B cell (primary cell): ENCODE data around the gene CRB3. TPM values are rescaled to one million over a fixed set of nuclear protein-coding genes. Genes with fewer than 3 reads are reported as not detected.
A peak's percentile ranks its signal among the peaks of the same experiment; 100 is the strongest.

Source experiments
- ATAC-seq: fragments of 200-7000 bp; cut with Tn5 transposase; one replicate; pipeline ENCODE4 v1.10.0; 2021; ENCODE audit warnings: low read depth, mild to moderate bottlenecking, moderate number of reproducible peaks, moderate library complexity
- CTCF ChIA-PET: fragments of 350-600 bp; sonication (Branson Sonifier 250); formaldehyde crosslinking; loops from one replicate; lab custom pipeline; 2021; ENCODE audit warnings: antibody characterized with exemption, inconsistent platforms; lab: Charles Lee
- POLR2A ChIA-PET: fragments of 350-600 bp; sonication (Branson Sonifier 250); formaldehyde crosslinking; loops from one replicate; lab custom pipeline; 2021; ENCODE audit warnings: antibody characterized with exemption; lab: Charles Lee
- DNase-seq: peaks from one replicate; pipeline ENCODE4 v3.0.0; 2013
- H2AFZ ChIP-seq: 2 replicates; pipeline ENCODE4 v1.6.1; 2012; ENCODE audit warnings: mild to moderate bottlenecking, low read depth, low read length; ENCODE audit not compliant: insufficient read depth, poor library complexity, severe bottlenecking
- H3K27ac ChIP-seq, 2 donors: 1 replicate in 1 of 2; 2 replicates in 1 of 2; pipeline ENCODE4 v1.5.1; 2012 to 2013; ENCODE audit warnings: low read length in 2 of 2, mild to moderate bottlenecking in 2 of 2, moderate library complexity in 1 of 2
- H3K27me3 ChIP-seq, 4 experiments: fragments of 200-600 bp in 1 of 4; sonication (generic) in 1 of 4; replicated peaks in 1 of 4; 1 replicate in 2 of 4; 2 replicates in 2 of 4; pipeline versions ENCODE4 v1.6.1 to v1.7.0; 2013 to 2016; ENCODE audit warnings: low read length in 3 of 4, mild to moderate bottlenecking in 2 of 4, mixed read lengths in 1 of 4, moderate library complexity in 1 of 4; ENCODE audit not compliant: insufficient read depth in 4 of 4, control insufficient read depth in 3 of 4; ENCODE audit errors: control extremely low read depth in 1 of 4
- H3K36me3 ChIP-seq, 2 experiments: replicated peaks in 1 of 2; 1 replicate in 1 of 2; 2 replicates in 1 of 2; pipeline versions ENCODE4 v1.6.1 to v1.7.1; 2013; ENCODE audit warnings: low read length in 1 of 2; ENCODE audit not compliant: insufficient read depth in 2 of 2, control insufficient read depth in 1 of 2; ENCODE audit errors: control extremely low read depth in 1 of 2, extremely low read depth in 1 of 2
- H3K4me1 ChIP-seq, 2 donors: fragments of 200-600 bp in 1 of 2; sonication (generic) in 1 of 2; 1 replicate in 1 of 2; 2 replicates in 1 of 2; pipeline versions ENCODE4 v1.5.1 to v1.6.1; 2013 to 2017; ENCODE audit warnings: low read length in 2 of 2; ENCODE audit not compliant: control insufficient read depth in 2 of 2, insufficient read depth in 2 of 2
- H3K4me2 ChIP-seq: replicated peaks from 2 replicates; pipeline ENCODE3; 2012; ENCODE audit warnings: mild to moderate bottlenecking, low read depth, low read length; ENCODE audit not compliant: poor library complexity, severe bottlenecking
- H3K4me3 ChIP-seq, 5 experiments: fragments of 200-600 bp in 1 of 5; sonication (generic) in 1 of 5; 1 replicate in 3 of 5; 2 replicates in 2 of 5; pipeline versions ENCODE4 v1.5.1 to v1.7.0; 2011 to 2016; ENCODE audit warnings: low read length in 4 of 5, mild to moderate bottlenecking in 4 of 5, low read depth in 2 of 5, control low read depth in 1 of 5, moderate library complexity in 1 of 5; ENCODE audit not compliant: insufficient read depth in 1 of 5; ENCODE audit errors: control extremely low read depth in 1 of 5, extremely low read depth in 1 of 5
- H3K79me2 ChIP-seq: fragments of 200-600 bp; sonication (generic); one replicate; pipeline ENCODE4 v1.6.0; 2016; ENCODE audit warnings: low read length; ENCODE audit not compliant: control insufficient read depth, insufficient read depth
- H3K9ac ChIP-seq: fragments of 200-600 bp; sonication (generic); 2 replicates; pipeline ENCODE4 v1.6.1; 2017; ENCODE audit warnings: mild to moderate bottlenecking, low read length, moderate library complexity
- H3K9me3 ChIP-seq, 3 donors: one replicate each; pipeline versions ENCODE4 v1.6.1 to v1.7.1; 2013; ENCODE audit warnings: low read length in 2 of 3; ENCODE audit not compliant: control insufficient read depth in 2 of 3, insufficient read depth in 1 of 3; ENCODE audit errors: control extremely low read depth in 1 of 3
- H4K20me1 ChIP-seq: 2 replicates; pipeline ENCODE4 v1.6.0; 2012; ENCODE audit warnings: mild to moderate bottlenecking, low read length; ENCODE audit not compliant: insufficient read depth, control insufficient read depth, poor library complexity, severe bottlenecking
- H3K27ac Mint-ChIP-seq: one replicate; pipeline ENCODE4 v1.8.0; 2021; ENCODE audit warnings: mixed read lengths
- H3K27me3 Mint-ChIP-seq: one replicate; pipeline ENCODE4 v1.8.0; 2021; ENCODE audit warnings: mixed read lengths
- H3K4me1 Mint-ChIP-seq: one replicate; pipeline ENCODE4 v1.8.0; 2021; ENCODE audit warnings: mixed read lengths
- H3K4me3 Mint-ChIP-seq: one replicate; pipeline ENCODE4 v1.8.0; 2021; ENCODE audit warnings: mixed read lengths
- H3K9me3 Mint-ChIP-seq: one replicate; pipeline ENCODE4 v1.8.0; 2022; ENCODE audit warnings: mixed read lengths; ENCODE audit not compliant: insufficient read depth
- CTCF ChIP-seq: fragments of 200-600 bp; IDR thresholded peaks from one replicate; pipeline ENCODE4 v1.8.0; 2022; ENCODE audit warnings: antibody characterized with exemption, mild to moderate bottlenecking
- EZH2 ChIP-seq: IDR thresholded peaks from 2 replicates; pipeline ENCODE4 v1.6.1; 2012; ENCODE audit warnings: borderline replicate concordance, low read depth, mild to moderate bottlenecking, moderate library complexity, low read length; ENCODE audit not compliant: insufficient read depth, poor library complexity, severe bottlenecking
- WGBS: methylation state at CpG from one replicate; pipeline ENCODE4 v1.1.5; 2013; ENCODE audit warnings: missing lambda C conversion rate; ENCODE audit not compliant: insufficient coverage; 5-methylcytosine and 5-hydroxymethylcytosine counted together
- intact Hi-C: fragments of 100-400 bp; cut with micrococcal nuclease; formaldehyde crosslinking; loops from one replicate; pipeline ENCODE4 v1.10.0; 2022
- polyA plus RNA-seq: library from polyadenylated mRNA; depleted of rRNA; stranded (reverse); fragments of >200 nt; gene quantifications from 2 replicates; pipeline ENCODE4 v1.2.3, GENCODE V29; 2012
- total RNA-seq, 2 donors: library from RNA; stranded (reverse); fragments of 120-200 nt in 1 of 2; gene quantifications; 1 replicate in 1 of 2; 2 replicates in 1 of 2; pipeline versions ENCODE4 v1.2.3 to v1.2.4, GENCODE V29; 2013 to 2022

The CRB3 gene
- total and polyA plus RNA-seq, 2 donors (not counting 1 experiment from before 2014, with no cell fraction given) = 2.1 to 3.6 TPM

- Histone ChIP-seq H4K20me1 (no peaks in the 10 kb centered on the region), H3K27me3 (peaks cover 0 to 17% (median 3%) of the 10 kb centered on the region in 4 experiments), H3K4me1 (peaks cover 16 to 21% of the 10 kb centered on the region in 2 donors), H3K9ac (peak within 1 kb of the TSS; percentile 68), H3K4me2 (peak within 1 kb of the TSS; percentile 94), H3K27ac (no peak within 1 kb of the TSS), H3K79me2 (no peaks in the 10 kb centered on the region), H2AFZ (peak within 1 kb of the TSS; percentile 86), H3K4me3 (peak within 1 kb of the TSS in 4 of 5 experiments; percentile 47 to 67 (median 59)), H3K36me3 (no peaks in the 10 kb centered on the region), H3K9me3 (peaks cover 0 to 2% (median 0%) of the 10 kb centered on the region in 3 donors)
- ATAC-seq (peak; percentile 83), DNase-seq (peak; percentile 68)
- Mint-ChIP-seq H3K9me3 (no peaks in the 10 kb centered on the region), H3K27me3 (peaks cover 3% of the 10 kb centered on the region), H3K4me3 (peak within 1 kb of the TSS; percentile 92), H3K4me1 (peaks cover 18% of the 10 kb centered on the region), H3K27ac (peak within 1 kb of the TSS; percentile 78)
- POLR2A ChIA-PET = interaction anchor here (0.6 to 1.3 kb wide), 3 partner anchors 49 to 137 kb away, joined by 3 to 5 read pairs (median 3); no protein-coding TSS in a partner anchor
- intact Hi-C loops = loop anchor here (2.0 kb wide), 1 partner anchor 77 kb away; the partner anchor contains the start of gene KHSRP
- TF ChIP-seq EZH2 = no peak
- TF ChIP-seq CTCF = peak; percentile 13
- WGBS = under 1% methylated on average over 59 of the region's 71 CpGs
- CTCF ChIA-PET = interaction anchor here (0.6 to 1.4 kb wide), 5 partner anchors 15 to 825 kb away, joined by 3 to 12 read pairs (median 4); no protein-coding TSS in a partner anchor
Measured at GRCh38 chr19:6501740-6502648, 37.9 kb downstream of the CRB3 start, which contains the start of gene TUBB4A. TSS of gene TUBB4A (minus strand) at chr19:6502309. CDS start at chr19:6502212, 97 bp downstream.
